Neural cell (in vitro differentiated cells): ENCODE measurements around the gene STRBP. TPM values are rescaled to one million over a fixed set of nuclear protein-coding genes. Genes with fewer than 3 reads are reported as not detected.

Experiments
- H2AFZ ChIP-seq: fragments of 200-600, 300-800 bp; sonication (generic), shearing (Covaris generic); 2 replicates; pipeline ENCODE4 v1.6.0; 2014; ENCODE audit warnings: low read depth, mild to moderate bottlenecking, antibody characterized with exemption, low read length, moderate library complexity
- H3F3A ChIP-seq: fragments of 200-600 bp; shearing (Covaris generic); 2 replicates; pipeline ENCODE4 v1.6.1; 2016; ENCODE audit warnings: mild to moderate bottlenecking, moderate library complexity, mixed read lengths, antibody characterized with exemption, low read length; ENCODE audit not compliant: insufficient read depth, poor library complexity, severe bottlenecking
- H3K27ac ChIP-seq: fragments of 200-600, 300-800 bp; sonication (generic), shearing (Covaris generic); 2 replicates; pipeline ENCODE4 v1.5.1; 2014; ENCODE audit warnings: mild to moderate bottlenecking, low read length, moderate library complexity
- H3K27me3 ChIP-seq: fragments of 300-800, 200-600 bp; sonication (generic), shearing (Covaris generic); 2 replicates; pipeline ENCODE4 v1.6.0; 2014; ENCODE audit warnings: mild to moderate bottlenecking, low read depth, low read length, moderate library complexity; ENCODE audit not compliant: insufficient read depth
- H3K36me3 ChIP-seq: fragments of 300-800, 200-600 bp; sonication (generic), shearing (Covaris generic); 2 replicates; pipeline ENCODE4 v1.5.1; 2014; ENCODE audit warnings: mild to moderate bottlenecking, antibody characterized with exemption, low read length, moderate library complexity; ENCODE audit not compliant: insufficient read depth
- H3K4me2 ChIP-seq: fragments of 300-800, 200-600 bp; sonication (generic), shearing (Covaris generic); 2 replicates; pipeline ENCODE4 v1.6.0; 2014; ENCODE audit warnings: mild to moderate bottlenecking, low read length
- H3K4me3 ChIP-seq: fragments of 300-800, 200-600 bp; sonication (generic), shearing (Covaris generic); 2 replicates; pipeline ENCODE4 v1.5.1; 2014; ENCODE audit warnings: mild to moderate bottlenecking, low read length, moderate library complexity
- H3K79me2 ChIP-seq: fragments of 200-600 bp; shearing (Covaris generic); replicated peaks from 2 replicates; pipeline ENCODE4 v1.6.0; 2014; ENCODE audit warnings: mild to moderate bottlenecking, low read length, moderate library complexity; ENCODE audit not compliant: insufficient read depth
- H3K9ac ChIP-seq: fragments of 300-800, 200-600 bp; sonication (generic), shearing (Covaris generic); 2 replicates; pipeline ENCODE4 v1.6.1; 2016; ENCODE audit warnings: mild to moderate bottlenecking, low read length, mixed read lengths
- H3K9me2 ChIP-seq: fragments of 200-600 bp; shearing (Covaris generic); 2 replicates; pipeline ENCODE4 v1.6.1; 2016; ENCODE audit warnings: mild to moderate bottlenecking, low read length, mixed read lengths; ENCODE audit not compliant: insufficient read depth
- H3K9me3 ChIP-seq: fragments of 200-600, 300-800 bp; sonication (generic), shearing (Covaris generic); 2 replicates; pipeline ENCODE4 v1.6.1; 2016; ENCODE audit warnings: mild to moderate bottlenecking, mixed run types, low read length, moderate library complexity, mixed read lengths
- H4K20me1 ChIP-seq: fragments of 200-600 bp; shearing (Covaris generic); 2 replicates; pipeline ENCODE4 v1.6.1; 2016; ENCODE audit warnings: mild to moderate bottlenecking, mixed run types; ENCODE audit not compliant: insufficient read depth
- CTCF ChIP-seq: fragments of 450-650 bp; IDR thresholded peaks from 2 replicates; pipeline ENCODE4 v1.5.1; 2014; ENCODE audit warnings: antibody characterized with exemption, mild to moderate bottlenecking, moderate library complexity; ENCODE audit not compliant: poor library complexity, severe bottlenecking
- EP300 ChIP-seq: fragments of 450-650 bp; conservative IDR thresholded peaks from 2 replicates; pipeline ENCODE4 v1.6.1; 2014; ENCODE audit warnings: antibody characterized with exemption, mild to moderate bottlenecking, moderate library complexity; ENCODE audit not compliant: poor library complexity, severe bottlenecking
- EZH2 ChIP-seq: fragments of 200-600, 300-800 bp; shearing (Covaris generic), sonication (generic); IDR thresholded peaks from 2 replicates; pipeline ENCODE4 v1.6.1; 2014; ENCODE audit warnings: antibody characterized with exemption, low read length, borderline replicate concordance, mild to moderate bottlenecking; ENCODE audit not compliant: insufficient read depth, poor library complexity, severe bottlenecking
- MXI1 ChIP-seq: fragments of 450-650 bp; conservative IDR thresholded peaks from 2 replicates; pipeline ENCODE4 v1.6.1; 2014; ENCODE audit warnings: antibody characterized with exemption, mild to moderate bottlenecking; ENCODE audit not compliant: poor library complexity, severe bottlenecking
- POLR2AphosphoS5 ChIP-seq: IDR thresholded peaks from 2 replicates; pipeline ENCODE4 v1.6.1; 2012
- RAD21 ChIP-seq: fragments of 450-650 bp; conservative IDR thresholded peaks from 2 replicates; pipeline ENCODE4 v1.6.1; 2014; ENCODE audit warnings: antibody characterized with exemption, mild to moderate bottlenecking, moderate library complexity
- REST ChIP-seq: IDR thresholded peaks from 2 replicates; pipeline ENCODE4 v1.6.1; 2012; ENCODE audit warnings: borderline replicate concordance
- SMC3 ChIP-seq: fragments of 450-650 bp; conservative IDR thresholded peaks from 2 replicates; pipeline ENCODE4 v1.6.1; 2014; ENCODE audit warnings: antibody characterized with exemption, mild to moderate bottlenecking, moderate library complexity; ENCODE audit not compliant: poor library complexity
- TAF1 ChIP-seq: IDR thresholded peaks from 2 replicates; pipeline ENCODE4 v1.6.1; 2012; ENCODE audit warnings: low read depth
- polyA plus RNA-seq: library from polyadenylated mRNA; depleted of rRNA; stranded (reverse); fragments of >200 nt; gene quantifications from 2 replicates; pipeline ENCODE4 v1.2.3, GENCODE V29; 2014

Gene STRBP
- polyA plus RNA-seq, 1 donor from 2014 or later = 64.6 TPM

GRCh38 chr9:123251741-123252140, 16.6 kb downstream of the STRBP start:
- Histone ChIP-seq H3K27ac (no peak overlapping the region), H3K4me3 (no peak overlapping the region), H4K20me1 (no peaks in the 10 kb centered on the region), H3K9ac (no peak overlapping the region), H3K36me3 (no peaks in the 10 kb centered on the region), H3K27me3 (no peaks in the 10 kb centered on the region), H3K9me3 (no peaks in the 10 kb centered on the region), H3F3A (no peaks in the 10 kb centered on the region), H3K9me2 (no peaks in the 10 kb centered on the region), H2AFZ (no peak overlapping the region), H3K79me2 (peaks cover 35% of the 10 kb centered on the region), H3K4me2 (no peak overlapping the region)
- no peak for TF ChIP-seq RAD21
- no peak for TF ChIP-seq POLR2AphosphoS5
- TF ChIP-seq SMC3 = no peak
- no peak for TF ChIP-seq EP300
- TF ChIP-seq REST = no peak
- TF ChIP-seq CTCF = no peak
- TF ChIP-seq TAF1 = no peak
- TF ChIP-seq MXI1 = no peak

GRCh38 chr9:123251324-123251723, 17.1 kb downstream of the STRBP start:
- Histone ChIP-seq H3K79me2 (peaks cover 31% of the 10 kb centered on the region), H3K4me2 (no peak overlapping the region), H2AFZ (no peak overlapping the region), H3K9me2 (no peaks in the 10 kb centered on the region), H3K27me3 (no peaks in the 10 kb centered on the region), H4K20me1 (no peaks in the 10 kb centered on the region), H3K9ac (no peak overlapping the region), H3F3A (no peaks in the 10 kb centered on the region), H3K27ac (no peak overlapping the region), H3K4me3 (no peak overlapping the region), H3K9me3 (no peaks in the 10 kb centered on the region), H3K36me3 (no peaks in the 10 kb centered on the region)
- TF ChIP-seq TAF1 (no peak), EP300 (no peak)

- Histone ChIP-seq H3K27me3 (no peaks in the 10 kb centered on the region), H3K79me2 (peaks cover 27% of the 10 kb centered on the region), H3K9me2 (no peaks in the 10 kb centered on the region), H3K9ac (no peak overlapping the region), H3K4me3 (no peak overlapping the region), H3K4me2 (no peak overlapping the region), H3F3A (no peaks in the 10 kb centered on the region), H4K20me1 (no peaks in the 10 kb centered on the region), H3K9me3 (no peaks in the 10 kb centered on the region), H3K27ac (no peak overlapping the region), H2AFZ (no peak overlapping the region), H3K36me3 (no peaks in the 10 kb centered on the region)
- no peak for TF ChIP-seq EZH2
- TF ChIP-seq TAF1 = no peak
- TF ChIP-seq REST = no peak
- no peak for TF ChIP-seq MXI1
- TF ChIP-seq CTCF = no peak
- no peak for TF ChIP-seq RAD21
- no peak for TF ChIP-seq EP300
- no peak for TF ChIP-seq POLR2AphosphoS5
- no peak for TF ChIP-seq SMC3
Measured at GRCh38 chr9:123250504-123250903, 17.9 kb downstream of the STRBP start.
